ENCODE results near the gene ABCD3.
A peak's percentile ranks its signal among the peaks of the same experiment; 100 is the strongest.
"Not testable (repeated sequence)": the region's sequence is repeated elsewhere in the genome, so short reads cannot be mapped to it uniquely, and the experiment has no call there.

ABCD3 gene

GRCh38 chr1:94567975-94568607, 149.9 kb downstream of the ABCD3 start:
- H3K4me1 ChIP-seq (ENCODE audit: control insufficient read depth, insufficient read depth, low read length); H3K36me3 ChIP-seq (ENCODE audit: control insufficient read depth in 2 of 2, insufficient read depth in 1 of 2, low read length in 2 of 2); H3K27ac ChIP-seq (ENCODE audit: extremely low read depth, low read depth, low read length); H3K4me3 ChIP-seq (ENCODE audit: low read depth, low read length); POLR2A ChIA-PET; H3K9me3 ChIP-seq (ENCODE audit: control insufficient read depth, insufficient read depth, low read depth, low read length): not testable (repeated sequence)
- TF ChIP-seq ZNF600 (tag by site-specific recombination; IDR thresholded peaks at IDR 0.05) = peak; percentile 96
- CTCF ChIA-PET = interaction anchor here (0.7 to 1.3 kb wide), 2 partner anchors 12 to 822 kb away, joined by 3 read pairs; no protein-coding TSS in a partner anchor
